Measurements from ENCODE around the gene SSTR3. TPM values are rescaled to one million over a fixed set of nuclear protein-coding genes. Genes with fewer than 3 reads are reported as not detected.

Gene SSTR3
- total and polyA plus RNA-seq, 9 of the 15 experiments (the other 6 are each of a cell fraction or from before 2014, with no cell fraction given) = 0.03 TPM; not detected in 8

DNA sequence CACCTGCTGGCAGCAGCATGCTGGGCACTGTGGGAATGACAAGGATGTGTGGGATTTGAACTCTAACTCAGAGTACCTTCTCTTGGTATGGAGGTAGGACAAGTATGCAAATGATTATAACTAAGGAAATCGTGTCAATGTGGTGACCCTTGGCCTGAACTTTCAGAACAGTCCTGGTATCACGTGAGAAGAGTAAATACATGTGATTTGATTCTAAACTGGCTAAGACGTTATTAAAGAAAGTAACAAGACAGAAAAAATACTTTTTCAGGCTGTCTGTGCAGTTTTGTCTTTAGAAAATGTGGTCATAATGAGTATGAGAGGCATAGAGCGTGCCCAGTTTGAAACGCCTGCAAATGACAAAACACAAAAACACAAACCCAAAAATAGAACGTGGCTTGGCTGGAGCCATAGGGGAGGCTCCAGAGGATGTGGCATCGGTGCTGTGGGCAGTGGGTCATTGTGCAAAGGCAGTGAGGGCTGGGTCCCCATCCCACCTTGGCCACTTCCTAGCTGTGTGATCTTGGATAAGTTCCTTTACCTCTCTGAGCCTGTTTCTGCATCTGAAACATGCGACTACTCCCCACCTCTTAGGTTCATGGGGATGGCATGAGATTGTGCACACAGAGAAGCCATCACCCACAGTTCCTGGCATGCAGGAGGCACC, 44.2 kb downstream of the SSTR3 start:
- DNase-seq (ENCODE audit: extremely low read depth in 1 of 4, low spot score in 3 of 4) = no peak
- H3K9me1 ChIP-seq (ENCODE audit: control insufficient read depth, insufficient read depth, low read length) = no peaks in the 10 kb centered on the region
- H3K4me2 ChIP-seq (ENCODE audit: insufficient read depth, low read length) = no peak overlapping the region
- in situ Hi-C loops (cut with MboI) = loop anchor here (5.0 kb wide), 1 partner anchor 289 kb away; no protein-coding TSS in a partner anchor
- no peaks in the 10 kb centered on the region for H3K9me3 ChIP-seq (replicated peaks; ENCODE audit: control insufficient read depth, insufficient read depth, low read depth, low read length)
- no peaks in the 10 kb centered on the region; a peak in 2 of 5 replicates for H3K27me3 ChIP-seq (ENCODE audit: control insufficient read depth in 2 of 2, insufficient read depth in 2 of 2, low read length in 2 of 2)
- no peak overlapping the region for H3K4me3 ChIP-seq
- TF ChIP-seq ZNF511 (CRISPR knock-in tag; IDR thresholded peaks at IDR 0.05) (no peak), RBM25 (IDR thresholded peaks at IDR 0.05; ENCODE audit: low read depth, low read length, severe bottlenecking) (peak; percentile 18), RHOXF2B (CRISPR knock-in tag; conservative IDR thresholded peaks at IDR 0.05) (no peak), BCOR (IDR thresholded peaks at IDR 0.05) (peak; percentile 64), PHF21A (IDR thresholded peaks at IDR 0.05; ENCODE audit: borderline replicate concordance, low read depth) (no peak), ARID1B (IDR thresholded peaks at IDR 0.05) (no peak), FOXJ3 (CRISPR knock-in tag; IDR thresholded peaks at IDR 0.05) (no peak)
- TF ChIP-seq, protein P1, sequence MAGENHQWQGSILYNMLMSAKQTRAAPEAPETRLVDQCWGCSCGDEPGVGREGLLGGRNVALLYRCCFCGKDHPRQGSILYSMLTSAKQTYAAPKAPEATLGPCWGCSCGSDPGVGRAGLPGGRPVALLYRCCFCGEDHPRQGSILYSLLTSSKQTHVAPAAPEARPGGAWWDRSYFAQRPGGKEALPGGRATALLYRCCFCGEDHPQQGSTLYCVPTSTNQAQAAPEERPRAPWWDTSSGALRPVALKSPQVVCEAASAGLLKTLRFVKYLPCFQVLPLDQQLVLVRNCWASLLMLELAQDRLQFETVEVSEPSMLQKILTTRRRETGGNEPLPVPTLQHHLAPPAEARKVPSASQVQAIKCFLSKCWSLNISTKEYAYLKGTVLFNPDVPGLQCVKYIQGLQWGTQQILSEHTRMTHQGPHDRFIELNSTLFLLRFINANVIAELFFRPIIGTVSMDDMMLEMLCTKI (IDR thresholded peaks at IDR 0.05; ENCODE audit: partially characterized antibody) = no peak
- no peak overlapping the region for H2AFZ ChIP-seq (ENCODE audit: low read depth, low read length)
- peaks cover 0 to 13% of the 10 kb centered on the region in 2 experiments; a peak in 2 of 5 replicates for H3K4me1 ChIP-seq (replicated peaks in 1 of 2; ENCODE audit: control insufficient read depth in 2 of 2, insufficient read depth in 2 of 2, low read length in 2 of 2)
- no peaks in the 10 kb centered on the region for H4K20me1 ChIP-seq (replicated peaks; ENCODE audit: control insufficient read depth, insufficient read depth, low read length)
- no peaks in the 10 kb centered on the region for H3K36me3 ChIP-seq (ENCODE audit: control insufficient read depth, insufficient read depth, low read length)
- no peak for ATAC-seq
- CTCF ChIA-PET (ENCODE audit: low intra/inter-chr PET ratio) = interaction anchor here (3.2 kb wide), 1 partner anchor 31 kb away, joined by 27 read pairs; no protein-coding TSS in a partner anchor
- intact Hi-C loops (cut with micrococcal nuclease) = no loop called here
- WGBS (ENCODE audit: insufficient coverage, low coverage, missing lambda C conversion rate) = 2% methylated on average over 8 of the region's 8 CpGs
- FAIRE-seq = no peak
- no peaks in the 10 kb centered on the region for H3K79me2 ChIP-seq (ENCODE audit: control insufficient read depth, insufficient read depth, low read length)
- no TSS peak for BruUV-seq (replicated peaks)
- H3K9ac ChIP-seq (ENCODE audit: insufficient read depth in 1 of 2, low read depth in 2 of 2, low read length in 2 of 2) = no peak overlapping the region
- H3K27ac ChIP-seq (ENCODE audit: extremely low read depth, low read depth, low read length) = no peak overlapping the region
- POLR2A ChIA-PET = no interaction called here

Data from K562 (cell line).